IPS-18a (cell line): ENCODE measurements around the gene MICALL1.

Experiments used
- H3K27ac ChIP-seq: one replicate; pipeline ENCODE4 v1.5.1; 2013; ENCODE audit warnings: low read length
- H3K27me3 ChIP-seq: one replicate; pipeline ENCODE4 v1.6.1; 2013; ENCODE audit warnings: mild to moderate bottlenecking, low read length; ENCODE audit not compliant: control insufficient read depth, insufficient read depth
- H3K36me3 ChIP-seq: one replicate; pipeline ENCODE4 v1.6.1; 2013; ENCODE audit warnings: low read depth, low read length; ENCODE audit not compliant: control insufficient read depth
- H3K4me1 ChIP-seq: one replicate; pipeline ENCODE4 v1.6.1; 2013; ENCODE audit warnings: low read depth, low read length; ENCODE audit not compliant: control insufficient read depth
- H3K4me3 ChIP-seq: one replicate; pipeline ENCODE4 v1.5.1; 2013; ENCODE audit warnings: low read length
- H3K9ac ChIP-seq: one replicate; pipeline ENCODE4 v1.6.1; 2013; ENCODE audit warnings: mild to moderate bottlenecking, low read length, moderate library complexity
- H3K9me3 ChIP-seq: one replicate; pipeline ENCODE4 v1.6.1; 2013; ENCODE audit warnings: low read depth, low read length; ENCODE audit not compliant: control insufficient read depth

MICALL1 gene

GRCh38 chr22:37905534-37906363 lies at the start of gene MICALL1:
MICALL1 (plus strand) TSS chr22:37906297; CDS start chr22:37906423, 126 bp downstream.
- H3K36me3 ChIP-seq, result no peaks in the 10 kb centered on the region
- no peaks in the 10 kb centered on the region for H3K9me3 ChIP-seq
- no peaks in the 10 kb centered on the region for H3K27me3 ChIP-seq
- peak within 1 kb of the TSS; percentile 56 for H3K9ac ChIP-seq
- peak within 1 kb of the TSS; percentile 52 for H3K4me3 ChIP-seq
- H3K4me1 ChIP-seq, result peaks cover 7% of the 10 kb centered on the region
- H3K27ac ChIP-seq, result no peak within 1 kb of the TSS

GRCh38 chr22:37860796-37861421 lies 45.2 kb upstream of the MICALL1 start:
- no peak overlapping the region for H3K27ac ChIP-seq
- no peaks in the 10 kb centered on the region for H3K27me3 ChIP-seq
- H3K4me1 ChIP-seq, result no peaks in the 10 kb centered on the region
- H3K9me3 ChIP-seq, result no peaks in the 10 kb centered on the region
- no peak overlapping the region for H3K9ac ChIP-seq
- peaks cover 90% of the 10 kb centered on the region for H3K36me3 ChIP-seq
- no peak overlapping the region for H3K4me3 ChIP-seq

GRCh38 chr22:37862570-37863325 lies 43.3 kb upstream of the MICALL1 start:
- H3K9ac ChIP-seq, result no peak overlapping the region

GRCh38 chr22:37865510-37865909 lies 40.6 kb upstream of the MICALL1 start:
- H3K27ac ChIP-seq, result no peak overlapping the region
- peaks cover 85% of the 10 kb centered on the region for H3K36me3 ChIP-seq
- no peak overlapping the region for H3K9ac ChIP-seq
- H3K27me3 ChIP-seq, result no peaks in the 10 kb centered on the region
- H3K4me1 ChIP-seq, result no peaks in the 10 kb centered on the region
- no peak overlapping the region for H3K4me3 ChIP-seq
- no peaks in the 10 kb centered on the region for H3K9me3 ChIP-seq

More at GRCh38 chr22:37862570-37863325, 43.3 kb upstream of the MICALL1 start:
- no peaks in the 10 kb centered on the region for H3K27me3 ChIP-seq
- peaks cover 88% of the 10 kb centered on the region for H3K36me3 ChIP-seq
- no peak overlapping the region for H3K4me3 ChIP-seq
- no peaks in the 10 kb centered on the region for H3K4me1 ChIP-seq
- H3K27ac ChIP-seq, result no peak overlapping the region
- H3K9me3 ChIP-seq, result no peaks in the 10 kb centered on the region

- Histone ChIP-seq H3K4me1 (no peaks in the 10 kb centered on the region), H3K27ac (no peak overlapping the region), H3K36me3 (peaks cover 80% of the 10 kb centered on the region), H3K9me3 (no peaks in the 10 kb centered on the region), H3K27me3 (no peaks in the 10 kb centered on the region), H3K9ac (no peak overlapping the region), H3K4me3 (no peak overlapping the region)
Observed at GRCh38 chr22:37870273-37870672, 35.8 kb upstream of the MICALL1 start.

GRCh38 chr22:37880668-37881440 lies 25.2 kb upstream of the MICALL1 start:
- peaks cover 71% of the 10 kb centered on the region for H3K36me3 ChIP-seq
- H3K9ac ChIP-seq, result no peak overlapping the region
- H3K27ac ChIP-seq, result no peak overlapping the region
- no peaks in the 10 kb centered on the region for H3K27me3 ChIP-seq
- H3K4me3 ChIP-seq, result no peak overlapping the region
- no peaks in the 10 kb centered on the region for H3K4me1 ChIP-seq
- H3K9me3 ChIP-seq, result no peaks in the 10 kb centered on the region

- Histone ChIP-seq H3K4me1 (no peaks in the 10 kb centered on the region), H3K27ac (no peak overlapping the region), H3K9ac (no peak overlapping the region), H3K27me3 (no peaks in the 10 kb centered on the region), H3K9me3 (no peaks in the 10 kb centered on the region), H3K36me3 (peaks cover 61% of the 10 kb centered on the region), H3K4me3 (no peak overlapping the region)
Observed at GRCh38 chr22:37884420-37884819, 21.7 kb upstream of the MICALL1 start.

- Histone ChIP-seq H3K4me1 (no peaks in the 10 kb centered on the region), H3K27me3 (no peaks in the 10 kb centered on the region), H3K27ac (no peak overlapping the region), H3K36me3 (peaks cover 40% of the 10 kb centered on the region), H3K4me3 (no peak overlapping the region), H3K9me3 (no peaks in the 10 kb centered on the region), H3K9ac (no peak overlapping the region)
Observed at GRCh38 chr22:37887584-37888378, 18.3 kb upstream of the MICALL1 start.

- Histone ChIP-seq H3K9me3 (no peaks in the 10 kb centered on the region), H3K27me3 (no peaks in the 10 kb centered on the region), H3K9ac (no peak overlapping the region), H3K27ac (no peak overlapping the region), H3K36me3 (peaks cover 22% of the 10 kb centered on the region), H3K4me3 (no peak overlapping the region), H3K4me1 (peaks cover 11% of the 10 kb centered on the region)
Observed at GRCh38 chr22:37891926-37892325, 14.2 kb upstream of the MICALL1 start.

- Histone ChIP-seq H3K27ac (no peak overlapping the region), H3K4me3 (no peak overlapping the region)
Observed at GRCh38 chr22:37892566-37893335, 13.3 kb upstream of the MICALL1 start.

More at GRCh38 chr22:37892566-37893335, 13.3 kb upstream of the MICALL1 start:
- no peak overlapping the region for H3K9ac ChIP-seq
- H3K4me1 ChIP-seq, result peaks cover 11% of the 10 kb centered on the region
- peaks cover 22% of the 10 kb centered on the region for H3K36me3 ChIP-seq
- no peaks in the 10 kb centered on the region for H3K27me3 ChIP-seq
- no peaks in the 10 kb centered on the region for H3K9me3 ChIP-seq
